ENCODE data around the gene SLC28A1. TPM values are rescaled to one million over a fixed set of nuclear protein-coding genes. Genes with fewer than 3 reads are reported as not detected.

SLC28A1 gene
- total RNA-seq, 1 experiment from 2014 or later, result 0.13 TPM

- no peak overlapping the region for H2BK20ac ChIP-seq (ENCODE audit: low read depth, low read length, poor library complexity, severe bottlenecking)
- no peaks in the 10 kb centered on the region for H3K79me1 ChIP-seq (ENCODE audit: insufficient read depth, low read depth, low read length, poor library complexity, severe bottlenecking)
- H3K56ac ChIP-seq (ENCODE audit: insufficient read length, low read depth, low read length), result no peak overlapping the region
- no peak overlapping the region for H3K4me3 Mint-ChIP-seq
- no peaks in the 10 kb centered on the region for H3K23me2 ChIP-seq (ENCODE audit: insufficient read length, low read depth, low read length, poor library complexity, severe bottlenecking)
- H3K36me3 Mint-ChIP-seq (ENCODE audit: insufficient read depth in 1 of 3, low read depth in 3 of 3), result no peaks in the 10 kb centered on the region
- H3K79me2 ChIP-seq (ENCODE audit: insufficient read depth, low read length), result no peaks in the 10 kb centered on the region
- H3K4ac ChIP-seq (ENCODE audit: low read depth, low read length), result no peak overlapping the region
- DNase-seq, result no peak
- no peaks in the 10 kb centered on the region for H3K9me3 Mint-ChIP-seq
- no CpG with 5 or more reads among the region's 2 CpGs for WGBS (ENCODE audit: extremely low coverage, insufficient read length, low lambda C conversion rate)
- H2AK5ac ChIP-seq (ENCODE audit: insufficient read length, low read length), result no peak overlapping the region
- no peak overlapping the region for H4K5ac ChIP-seq (ENCODE audit: insufficient read length, low read depth, low read length)
- H2AFZ ChIP-seq (ENCODE audit: low read length), result no peak overlapping the region
- no peak overlapping the region for H2BK5ac ChIP-seq (ENCODE audit: insufficient read length, low read length)
- H4K20me1 ChIP-seq (ENCODE audit: control insufficient read depth, insufficient read depth, insufficient read length), result no peaks in the 10 kb centered on the region
- H3K9me3 ChIP-seq (ENCODE audit: control insufficient read depth, low read depth, low read length), result no peaks in the 10 kb centered on the region
- H2BK120ac ChIP-seq (ENCODE audit: low read depth, low read length, poor library complexity, severe bottlenecking), result no peak overlapping the region
- H3K14ac ChIP-seq (ENCODE audit: insufficient read depth, low read length), result no peak overlapping the region
- H3K18ac ChIP-seq (ENCODE audit: insufficient read length, low read depth, low read length), result no peak overlapping the region
- H2BK12ac ChIP-seq (ENCODE audit: insufficient read length, low read depth, low read length), result no peak overlapping the region
- H4K8ac ChIP-seq (replicated peaks; ENCODE audit: insufficient read length, low read depth, low read length), result no peak overlapping the region
- H3K4me1 ChIP-seq (ENCODE audit: insufficient read depth, low read length), result no peaks in the 10 kb centered on the region
- no peak overlapping the region for H3K4me2 ChIP-seq (ENCODE audit: insufficient read depth, insufficient read length, low read length)
- no peak overlapping the region for H3K23ac ChIP-seq (ENCODE audit: insufficient read length, low read depth, low read length)
- no peak overlapping the region for H3T11ph ChIP-seq (ENCODE audit: low read length)
- no peak overlapping the region for H4K91ac ChIP-seq (ENCODE audit: insufficient read length, low read depth, low read length)
- no peak overlapping the region for H2BK15ac ChIP-seq (ENCODE audit: low read depth, low read length)
- no peak overlapping the region for H3K9ac ChIP-seq (ENCODE audit: extremely low read depth, insufficient read length, low read length)
- H3K27ac ChIP-seq (ENCODE audit: insufficient read length, low read depth, low read length), result no peak overlapping the region
- H3K4me1 Mint-ChIP-seq, result peaks cover 3% of the 10 kb centered on the region in 2 experiments; a peak in 2 of 4 replicates
- no peaks in the 10 kb centered on the region; the same call in 1 of the 2 replicates for H3K27me3 ChIP-seq (ENCODE audit: insufficient read depth, low read length)
- H3K27ac Mint-ChIP-seq, result no peak overlapping the region
- no peaks in the 10 kb centered on the region for H3K27me3 Mint-ChIP-seq (ENCODE audit: low read depth)
- no peak for TF ChIP-seq CTCF (conservative IDR thresholded peaks at IDR 0.05)
Observed at GRCh38 chr15:84949043-84949442, 64.6 kb downstream of the SLC28A1 start.

All from H9 (cell line).